Small intestine (tissue), 7 donors: ENCODE data around the gene CAMK2D. TPM values are rescaled to one million over a fixed set of nuclear protein-coding genes. Genes with fewer than 3 reads are reported as not detected.
"Not testable (repeated sequence)": the region's sequence is repeated elsewhere in the genome, so short reads cannot be mapped to it uniquely, and the experiment has no call there.

Source experiments
- DNase-seq, 2 donors: peaks; one replicate each; pipeline versions ENCODE4 v3.0.0 to v3.0.0-alpha.2; 2013
- FAIRE-seq: peaks from 2 replicates; lab custom pipeline; 2012; peaks lifted over from hg19 to GRCh38; lab: Jason Lieb, UNC
- H3K27ac ChIP-seq, 3 donors: one replicate each; pipeline ENCODE4 v1.5.1; 2013; ENCODE audit warnings: low read length in 2 of 3, mild to moderate bottlenecking in 2 of 3, control low read depth in 1 of 3, inconsistent platforms in 1 of 3, low read depth in 1 of 3, moderate library complexity in 1 of 3
- H3K27me3 ChIP-seq, 3 donors: one replicate each; pipeline ENCODE4 v1.6.1; 2013; ENCODE audit warnings: low read length in 3 of 3, inconsistent platforms in 1 of 3; ENCODE audit not compliant: control insufficient read depth in 3 of 3, insufficient read depth in 3 of 3
- H3K36me3 ChIP-seq, 3 donors: one replicate each; pipeline ENCODE4 v1.6.1; 2013; ENCODE audit warnings: low read length in 3 of 3, inconsistent platforms in 1 of 3, low read depth in 1 of 3, mild to moderate bottlenecking in 1 of 3, moderate library complexity in 1 of 3; ENCODE audit not compliant: control insufficient read depth in 3 of 3, insufficient read depth in 2 of 3
- H3K4me1 ChIP-seq, 3 donors: one replicate each; pipeline ENCODE4 v1.6.1; 2013; ENCODE audit warnings: low read length in 2 of 3, inconsistent platforms in 1 of 3, low read depth in 1 of 3, mild to moderate bottlenecking in 1 of 3, moderate library complexity in 1 of 3; ENCODE audit not compliant: control insufficient read depth in 3 of 3, insufficient read depth in 2 of 3
- H3K4me3 ChIP-seq, 3 donors: one replicate each; pipeline ENCODE4 v1.5.1; 2013; ENCODE audit warnings: low read length in 3 of 3, control low read depth in 1 of 3, inconsistent platforms in 1 of 3, low read depth in 1 of 3, mild to moderate bottlenecking in 1 of 3, moderate library complexity in 1 of 3
- H3K9me3 ChIP-seq, 2 donors: one replicate each; pipeline ENCODE4 v1.6.1; 2013; ENCODE audit warnings: low read depth in 1 of 2, low read length in 1 of 2; ENCODE audit not compliant: control insufficient read depth in 2 of 2, insufficient read depth in 1 of 2
- WGBS, 3 donors: extraction: QIAGEN DNeasy Blood & Tissue Kit; methylation state at CpG; one replicate each; pipeline ENCODE4 v1.1.7; 2013; 5-methylcytosine and 5-hydroxymethylcytosine counted together
- polyA plus RNA-seq, 4 donors: library from polyadenylated mRNA; stranded (reverse) in 3 of 4; unstranded in 1 of 4; fragments of 200-250 nt in 3 of 4; fragments of 120-200 nt in 1 of 4; gene quantifications; one replicate each; pipeline versions ENCODE4 v1.2.1 to v1.2.3, GENCODE V29; 2013
- donor health status: healthy with polysubstance abuse.
- donor health status: control.
- donor health status: control.
- donor health status: Bipolar disorder and iron deficiency.
- donor health status: healthy.

The CAMK2D gene
- polyA plus RNA-seq, 4 donors: 21.1 to 81.1 (median 24.0) TPM

- Histone ChIP-seq H3K27ac (no peak overlapping the region), H3K27me3 (no peaks in the 10 kb centered on the region), H3K9me3 (no peaks in the 10 kb centered on the region), H3K36me3 (peaks cover 0 to 3% (median 0%) of the 10 kb centered on the region in 3 donors), H3K4me1 (peaks cover 0 to 4% (median 4%) of the 10 kb centered on the region in 3 donors), H3K4me3 (no peak overlapping the region)
- DNase-seq: no peak
- FAIRE-seq: no peak
- WGBS, 3 donors: 75 to 97% (median 94%) methylated on average over 1 of the region's 1 CpG
Observed at GRCh38 chr4:113725963-113726362, 35.6 kb downstream of the CAMK2D start.

- no peaks in the 10 kb centered on the region for H3K27me3 ChIP-seq
- no peaks in the 10 kb centered on the region for H3K4me1 ChIP-seq
- no peak overlapping the region for H3K4me3 ChIP-seq
- no peak for FAIRE-seq
- WGBS, 3 donors: 79 to 93% (median 90%) methylated on average over 1 of the region's 1 CpG
- H3K36me3 ChIP-seq: peaks cover 0 to 2% (median 0%) of the 10 kb centered on the region in 3 donors
- DNase-seq: no peak
- no peak overlapping the region for H3K27ac ChIP-seq
- H3K9me3 ChIP-seq: no peaks in the 10 kb centered on the region
Observed at GRCh38 chr4:113718252-113718651, 43.3 kb downstream of the CAMK2D start.

- Histone ChIP-seq H3K9me3 (no peaks in the 10 kb centered on the region), H3K27me3 (no peaks in the 10 kb centered on the region), H3K4me3 (no peak overlapping the region), H3K27ac (no peak overlapping the region), H3K4me1 (no peaks in the 10 kb centered on the region), H3K36me3 (no peaks in the 10 kb centered on the region)
- WGBS, 3 donors: 82 to 89% (median 84%) methylated on average over 1 of the region's 1 CpG
- no peak for DNase-seq
- FAIRE-seq: no peak
Observed at GRCh38 chr4:113711883-113712662, 49.5 kb downstream of the CAMK2D start.

GRCh38 chr4:113708250-113708649 is 53.3 kb downstream of the CAMK2D start:
- Histone ChIP-seq H3K9me3 (no peaks in the 10 kb centered on the region), H3K4me1 (no peaks in the 10 kb centered on the region), H3K4me3 (no peak overlapping the region), H3K36me3 (peaks cover 0 to 2% (median 0%) of the 10 kb centered on the region in 3 donors), H3K27ac (no peak overlapping the region), H3K27me3 (no peaks in the 10 kb centered on the region)
- no peak for DNase-seq
- no peak for FAIRE-seq
- 6 to 32% (median 17%) methylated on average over 1 of the region's 1 CpG for WGBS, 3 donors

GRCh38 chr4:113707048-113707447 is 54.5 kb downstream of the CAMK2D start:
- Histone ChIP-seq H3K27ac (no peak overlapping the region), H3K36me3 (peaks cover 0 to 3% (median 0%) of the 10 kb centered on the region in 3 donors), H3K4me1 (no peaks in the 10 kb centered on the region), H3K27me3 (no peaks in the 10 kb centered on the region), H3K4me3 (no peak overlapping the region), H3K9me3 (no peaks in the 10 kb centered on the region)
- 78 to 83% (median 79%) methylated on average over 2 of the region's 2 CpGs for WGBS, 3 donors
- FAIRE-seq (no peak), DNase-seq (no peak)

- H3K4me1 ChIP-seq, H3K9me3 ChIP-seq, H3K36me3 ChIP-seq, H3K27me3 ChIP-seq, H3K27ac ChIP-seq, FAIRE-seq, H3K4me3 ChIP-seq, DNase-seq: not testable (repeated sequence)
- 96 to 99% (median 96%) methylated on average over 6 of the region's 6 CpGs for WGBS, 3 donors
Observed at GRCh38 chr4:113705097-113705496, 56.4 kb downstream of the CAMK2D start.

GRCh38 chr4:113702596-113702995 is 58.9 kb downstream of the CAMK2D start:
- 85 to 96% (median 92%) methylated on average over 3 of the region's 3 CpGs for WGBS, 3 donors
- H3K9me3 ChIP-seq, FAIRE-seq, DNase-seq, H3K36me3 ChIP-seq, H3K27ac ChIP-seq, H3K4me1 ChIP-seq, H3K4me3 ChIP-seq, H3K27me3 ChIP-seq: not testable (repeated sequence)

GRCh38 chr4:113701169-113701568 is 60.4 kb downstream of the CAMK2D start:
- FAIRE-seq: no peak
- 27 to 68% (median 49%) methylated on average over 1 of the region's 1 CpG for WGBS, 3 donors

More at GRCh38 chr4:113701169-113701568, 60.4 kb downstream of the CAMK2D start:
- Histone ChIP-seq H3K36me3 (peaks cover 0 to 3% (median 0%) of the 10 kb centered on the region in 3 donors), H3K4me1 (peaks cover 0 to 2% (median 1%) of the 10 kb centered on the region in 3 donors), H3K27ac (no peak overlapping the region), H3K9me3 (no peaks in the 10 kb centered on the region), H3K4me3 (no peak overlapping the region), H3K27me3 (no peaks in the 10 kb centered on the region)
- DNase-seq: no peak
